ENCODE data around the gene AKNA. TPM values are rescaled to one million over a fixed set of nuclear protein-coding genes. Genes with fewer than 3 reads are reported as not detected.
A peak's percentile ranks its signal among the peaks of the same experiment; 100 is the strongest.

The AKNA gene
- polyA plus RNA-seq, 3 donors, result 3.3 to 147 (median 7.3) TPM

DNA sequence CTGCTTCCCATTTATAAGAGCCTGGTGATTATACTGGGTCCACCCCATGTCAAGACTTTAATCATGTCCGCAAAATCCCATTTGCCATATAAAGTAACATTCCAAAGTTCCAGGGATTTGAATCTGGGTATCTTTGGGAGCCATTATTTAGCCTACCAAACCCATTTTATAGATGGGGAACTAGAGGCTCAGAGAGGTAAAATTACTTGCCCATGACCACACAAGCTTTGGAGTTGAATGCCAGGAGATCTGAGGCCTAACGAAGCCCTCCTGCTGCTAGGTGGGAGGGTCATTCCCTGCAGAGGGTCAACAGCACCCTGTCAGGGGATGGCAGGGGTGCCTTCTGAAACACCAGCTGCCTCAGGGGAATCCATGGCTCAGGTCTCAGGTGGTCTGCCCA lies 13.0 kb upstream of the AKNA start:
- 86% methylated on average over 1 of the region's 2 CpGs for WGBS (ENCODE audit: insufficient coverage)
- Mint-ChIP-seq H3K4me3 (no peak overlapping the region), H3K4me1 (peaks cover 27% of the 10 kb centered on the region)

GRCh38 chr9:114400219-114400618 lies 12.4 kb upstream of the AKNA start:
- no peak overlapping the region for H3K4me3 ChIP-seq (replicated peaks in 1 of 3; ENCODE audit: low read depth in 2 of 3, low read length in 3 of 3)
- H3K4me2 ChIP-seq (replicated peaks; ENCODE audit: extremely low read depth, low read length, poor library complexity, severe bottlenecking), result no peak overlapping the region
- peaks cover 25% of the 10 kb centered on the region for H4K20me1 ChIP-seq (ENCODE audit: insufficient read depth, low read length)
- no peak overlapping the region for H2AFZ ChIP-seq (ENCODE audit: insufficient read depth, low read depth, low read length, poor library complexity, severe bottlenecking)
- 67% methylated on average over 1 of the region's 1 CpG for WGBS (ENCODE audit: insufficient coverage)
- no peaks in the 10 kb centered on the region for H3K27me3 ChIP-seq (ENCODE audit: control insufficient read depth in 2 of 2, insufficient read depth in 2 of 2, low read length in 2 of 2)
- H3K27ac ChIP-seq (ENCODE audit: low read depth in 1 of 2, low read length in 2 of 2), result no peak overlapping the region
- TF ChIP-seq, protein P1, sequence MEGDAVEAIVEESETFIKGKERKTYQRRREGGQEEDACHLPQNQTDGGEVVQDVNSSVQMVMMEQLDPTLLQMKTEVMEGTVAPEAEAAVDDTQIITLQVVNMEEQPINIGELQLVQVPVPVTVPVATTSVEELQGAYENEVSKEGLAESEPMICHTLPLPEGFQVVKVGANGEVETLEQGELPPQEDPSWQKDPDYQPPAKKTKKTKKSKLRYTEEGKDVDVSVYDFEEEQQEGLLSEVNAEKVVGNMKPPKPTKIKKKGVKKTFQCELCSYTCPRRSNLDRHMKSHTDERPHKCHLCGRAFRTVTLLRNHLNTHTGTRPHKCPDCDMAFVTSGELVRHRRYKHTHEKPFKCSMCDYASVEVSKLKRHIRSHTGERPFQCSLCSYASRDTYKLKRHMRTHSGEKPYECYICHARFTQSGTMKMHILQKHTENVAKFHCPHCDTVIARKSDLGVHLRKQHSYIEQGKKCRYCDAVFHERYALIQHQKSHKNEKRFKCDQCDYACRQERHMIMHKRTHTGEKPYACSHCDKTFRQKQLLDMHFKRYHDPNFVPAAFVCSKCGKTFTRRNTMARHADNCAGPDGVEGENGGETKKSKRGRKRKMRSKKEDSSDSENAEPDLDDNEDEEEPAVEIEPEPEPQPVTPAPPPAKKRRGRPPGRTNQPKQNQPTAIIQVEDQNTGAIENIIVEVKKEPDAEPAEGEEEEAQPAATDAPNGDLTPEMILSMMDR (IDR thresholded peaks at IDR 0.05), result no peak
- Mint-ChIP-seq H3K27ac (peak overlapping the region in 1 of 7 donors; percentile 36), H3K4me3 (no peak overlapping the region), H3K4me1 (peaks cover 29% of the 10 kb centered on the region), H3K27me3 (ENCODE audit: low read depth in 3 of 3) (peaks cover 0 to 2% (median 2%) of the 10 kb centered on the region in 3 donors), H3K9me3 (no peaks in the 10 kb centered on the region), H3K36me3 (peaks cover 8 to 18% of the 10 kb centered on the region in 2 donors)
- peaks cover 24% of the 10 kb centered on the region for H3K79me2 ChIP-seq (ENCODE audit: insufficient read depth, low read length)
- no peak for DNase-seq
- peaks cover 30 to 31% of the 10 kb centered on the region in 2 donors for H3K4me1 ChIP-seq (ENCODE audit: control insufficient read depth in 1 of 2, insufficient read depth in 2 of 2, low read length in 2 of 2)
- H3K9ac ChIP-seq (ENCODE audit: insufficient read depth, low read length, poor library complexity, severe bottlenecking), result no peak overlapping the region
- H3K9me3 ChIP-seq (replicated peaks in 1 of 2; ENCODE audit: control insufficient read depth in 1 of 2, insufficient read depth in 1 of 2, low read length in 2 of 2), result no peaks in the 10 kb centered on the region
- H3K36me3 ChIP-seq (replicated peaks in 1 of 2; ENCODE audit: control insufficient read depth in 1 of 2, insufficient read depth in 2 of 2, low read length in 2 of 2), result peaks cover 1 to 7% of the 10 kb centered on the region in 2 donors
- intact Hi-C loops (cut with micrococcal nuclease), result loop anchor here in 1 of 2 donors (2.0 to 10.0 kb wide), 2 partner anchors 13 to 85 kb away; partner anchors contain the start of gene AKNA

More for the DNA sequence above, 13.0 kb upstream of the AKNA start:
- Histone ChIP-seq H3K9ac (ENCODE audit: insufficient read depth, low read length, poor library complexity, severe bottlenecking) (no peak overlapping the region), H3K9me3 (replicated peaks in 1 of 2; ENCODE audit: control insufficient read depth in 1 of 2, insufficient read depth in 1 of 2, low read length in 2 of 2) (no peaks in the 10 kb centered on the region), H3K27ac (ENCODE audit: low read depth in 1 of 2, low read length in 2 of 2) (no peak overlapping the region), H3K4me2 (replicated peaks; ENCODE audit: extremely low read depth, low read length, poor library complexity, severe bottlenecking) (no peak overlapping the region), H3K4me3 (replicated peaks in 1 of 3; ENCODE audit: low read depth in 2 of 3, low read length in 3 of 3) (no peak overlapping the region), H4K20me1 (ENCODE audit: insufficient read depth, low read length) (peaks cover 20% of the 10 kb centered on the region), H3K27me3 (ENCODE audit: control insufficient read depth in 2 of 2, insufficient read depth in 2 of 2, low read length in 2 of 2) (no peaks in the 10 kb centered on the region), H3K79me2 (ENCODE audit: insufficient read depth, low read length) (peaks cover 18% of the 10 kb centered on the region), H3K36me3 (replicated peaks in 1 of 2; ENCODE audit: control insufficient read depth in 1 of 2, insufficient read depth in 2 of 2, low read length in 2 of 2) (peaks cover 0 to 5% of the 10 kb centered on the region in 2 donors), H2AFZ (ENCODE audit: insufficient read depth, low read depth, low read length, poor library complexity, severe bottlenecking) (no peak overlapping the region), H3K4me1 (ENCODE audit: control insufficient read depth in 1 of 2, insufficient read depth in 2 of 2, low read length in 2 of 2) (peaks cover 25 to 29% of the 10 kb centered on the region in 2 donors)
- DNase-seq, result no peak
- Mint-ChIP-seq H3K27ac (no peak overlapping the region), H3K27me3 (ENCODE audit: low read depth in 3 of 3) (peaks cover 0 to 2% (median 2%) of the 10 kb centered on the region in 3 donors), H3K9me3 (no peaks in the 10 kb centered on the region), H3K36me3 (peaks cover 5 to 13% of the 10 kb centered on the region in 2 donors)
- intact Hi-C loops (cut with micrococcal nuclease), result loop anchor here in 1 of 2 donors (2.0 to 10.0 kb wide), 2 partner anchors 14 to 84 kb away; partner anchors contain the start of gene AKNA
- TF ChIP-seq, protein P1 (IDR thresholded peaks at IDR 0.05), result no peak
